ENCODE data around the gene PDZRN4. TPM values are rescaled to one million over a fixed set of nuclear protein-coding genes. Genes with fewer than 3 reads are reported as not detected.

Gene PDZRN4
- polyA plus RNA-seq, 3 donors = not detected

GRCh38 chr12:41211448-41211847 is 23.3 kb downstream of the PDZRN4 start:
- Histone ChIP-seq H2AFZ (ENCODE audit: insufficient read depth, low read depth, low read length, poor library complexity, severe bottlenecking) (no peak overlapping the region), H3K4me2 (replicated peaks; ENCODE audit: extremely low read depth, low read length, poor library complexity, severe bottlenecking) (no peak overlapping the region), H3K9me3 (replicated peaks in 1 of 2; ENCODE audit: control insufficient read depth in 1 of 2, insufficient read depth in 1 of 2, low read length in 2 of 2) (no peaks in the 10 kb centered on the region), H3K79me2 (ENCODE audit: insufficient read depth, low read length) (no peaks in the 10 kb centered on the region), H3K4me1 (ENCODE audit: control insufficient read depth in 1 of 2, insufficient read depth in 2 of 2, low read length in 2 of 2) (no peaks in the 10 kb centered on the region), H4K20me1 (ENCODE audit: insufficient read depth, low read length) (no peaks in the 10 kb centered on the region), H3K36me3 (replicated peaks in 1 of 2; ENCODE audit: control insufficient read depth in 1 of 2, insufficient read depth in 2 of 2, low read length in 2 of 2) (no peaks in the 10 kb centered on the region), H3K9ac (ENCODE audit: insufficient read depth, low read length, poor library complexity, severe bottlenecking) (no peak overlapping the region), H3K27ac (ENCODE audit: low read depth in 1 of 2, low read length in 2 of 2) (no peak overlapping the region), H3K4me3 (replicated peaks in 1 of 3; ENCODE audit: low read depth in 2 of 3, low read length in 3 of 3) (no peak overlapping the region), H3K27me3 (ENCODE audit: control insufficient read depth in 2 of 2, insufficient read depth in 2 of 2, low read length in 2 of 2) (no peaks in the 10 kb centered on the region)
- no peak for DNase-seq
- Mint-ChIP-seq H3K4me3 (no peak overlapping the region), H3K27me3 (ENCODE audit: low read depth in 3 of 3) (no peaks in the 10 kb centered on the region), H3K4me1 (peaks cover 3% of the 10 kb centered on the region), H3K9me3 (peaks cover 0 to 4% (median 0%) of the 10 kb centered on the region in 7 donors), H3K36me3 (no peaks in the 10 kb centered on the region), H3K27ac (no peak overlapping the region)
- TF ChIP-seq CTCF (IDR thresholded peaks at IDR 0.05) = no peak
- no CpG with 5 or more reads among the region's 3 CpGs for WGBS (ENCODE audit: insufficient coverage)
- intact Hi-C loops (cut with micrococcal nuclease) = no loop called here

- H3K27ac Mint-ChIP-seq = no peak overlapping the region
- intact Hi-C loops (cut with micrococcal nuclease) = no loop called here
Observed at GRCh38 chr12:41212625-41213024, 24.5 kb downstream of the PDZRN4 start.

More at GRCh38 chr12:41212625-41213024, 24.5 kb downstream of the PDZRN4 start:
- H3K4me3 Mint-ChIP-seq = no peak overlapping the region
- Histone ChIP-seq H3K4me1 (ENCODE audit: control insufficient read depth in 1 of 2, insufficient read depth in 2 of 2, low read length in 2 of 2) (no peaks in the 10 kb centered on the region), H3K27ac (ENCODE audit: low read depth in 1 of 2, low read length in 2 of 2) (no peak overlapping the region), H2AFZ (ENCODE audit: insufficient read depth, low read depth, low read length, poor library complexity, severe bottlenecking) (no peak overlapping the region), H3K9ac (ENCODE audit: insufficient read depth, low read length, poor library complexity, severe bottlenecking) (no peak overlapping the region), H3K9me3 (replicated peaks in 1 of 2; ENCODE audit: control insufficient read depth in 1 of 2, insufficient read depth in 1 of 2, low read length in 2 of 2) (no peaks in the 10 kb centered on the region), H3K4me2 (replicated peaks; ENCODE audit: extremely low read depth, low read length, poor library complexity, severe bottlenecking) (no peak overlapping the region), H4K20me1 (ENCODE audit: insufficient read depth, low read length) (no peaks in the 10 kb centered on the region), H3K36me3 (replicated peaks in 1 of 2; ENCODE audit: control insufficient read depth in 1 of 2, insufficient read depth in 2 of 2, low read length in 2 of 2) (no peaks in the 10 kb centered on the region), H3K27me3 (ENCODE audit: control insufficient read depth in 2 of 2, insufficient read depth in 2 of 2, low read length in 2 of 2) (no peaks in the 10 kb centered on the region), H3K4me3 (replicated peaks in 1 of 3; ENCODE audit: low read depth in 2 of 3, low read length in 3 of 3) (no peak overlapping the region), H3K79me2 (ENCODE audit: insufficient read depth, low read length) (no peaks in the 10 kb centered on the region)
- no peak for DNase-seq
- no peak for TF ChIP-seq CTCF (IDR thresholded peaks at IDR 0.05)
- H3K27me3 Mint-ChIP-seq (ENCODE audit: low read depth in 3 of 3) = peaks cover 0 to 1% (median 0%) of the 10 kb centered on the region in 3 donors
- H3K9me3 Mint-ChIP-seq = peaks cover 0 to 4% (median 0%) of the 10 kb centered on the region in 7 donors
- H3K4me1 Mint-ChIP-seq = peaks cover 3% of the 10 kb centered on the region
- 0% methylated on average over 1 of the region's 2 CpGs for WGBS (ENCODE audit: insufficient coverage)
- no peaks in the 10 kb centered on the region for H3K36me3 Mint-ChIP-seq

Measured in CD14-positive monocyte (primary cell).